HG03175 (cell line): Measurements from ENCODE around the gene ZNF496.
"Not testable (repeated sequence)": the region's sequence is repeated elsewhere in the genome, so short reads cannot be mapped to it uniquely, and the experiment has no call there.

ENCODE experiments used
- ATAC-seq: cut with Tn5 transposase; IDR thresholded peaks from one replicate; pipeline ENCODE4 v1.9.1; 2021; ENCODE audit warnings: mild to moderate bottlenecking, moderate library complexity; ENCODE audit not compliant: unreplicated experiment

ZNF496 gene

GRCh38 chr1:247360116-247360898, 28.6 kb upstream of the ZNF496 start:
- ATAC-seq = no peak

DNA sequence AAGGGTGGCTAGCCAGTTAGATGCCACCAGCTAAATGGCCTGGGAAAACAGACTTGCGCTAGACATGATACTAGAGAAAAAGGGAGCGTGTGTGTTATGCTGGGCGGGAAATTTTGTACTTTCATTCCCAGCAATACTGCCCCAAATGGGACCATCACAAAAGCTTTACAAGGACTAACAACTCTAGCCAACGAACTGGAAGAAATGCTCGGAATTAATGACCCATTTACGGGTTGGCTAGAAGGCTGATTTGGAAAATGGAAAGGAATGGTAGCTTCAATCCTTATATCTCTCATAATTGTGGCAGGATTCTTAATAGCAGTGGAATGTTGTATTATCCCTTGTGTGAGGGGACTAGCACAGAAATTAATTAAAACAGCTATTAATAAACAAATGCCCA, 27.9 kb upstream of the ZNF496 start:
- no peak for ATAC-seq

DNA sequence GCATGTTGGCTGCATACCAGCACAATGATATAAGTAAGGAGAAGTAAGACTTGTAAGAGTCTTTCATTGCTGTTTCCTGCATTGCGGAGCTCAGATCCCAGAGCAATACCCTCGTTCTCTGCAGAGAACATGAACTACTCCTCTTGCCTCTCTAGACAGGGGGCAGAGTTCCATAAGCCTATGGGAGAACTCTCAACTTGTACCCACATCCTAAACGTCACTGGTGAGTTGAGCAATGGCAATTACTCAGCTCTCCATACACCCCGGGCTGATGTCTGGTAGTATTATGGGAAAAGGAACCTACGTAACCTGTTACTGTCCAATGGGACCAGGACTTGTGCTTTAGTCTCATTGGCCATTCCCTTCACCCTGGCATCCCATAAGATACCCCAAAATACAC, 27.3 kb upstream of the ZNF496 start:
- no peak for ATAC-seq

DNA sequence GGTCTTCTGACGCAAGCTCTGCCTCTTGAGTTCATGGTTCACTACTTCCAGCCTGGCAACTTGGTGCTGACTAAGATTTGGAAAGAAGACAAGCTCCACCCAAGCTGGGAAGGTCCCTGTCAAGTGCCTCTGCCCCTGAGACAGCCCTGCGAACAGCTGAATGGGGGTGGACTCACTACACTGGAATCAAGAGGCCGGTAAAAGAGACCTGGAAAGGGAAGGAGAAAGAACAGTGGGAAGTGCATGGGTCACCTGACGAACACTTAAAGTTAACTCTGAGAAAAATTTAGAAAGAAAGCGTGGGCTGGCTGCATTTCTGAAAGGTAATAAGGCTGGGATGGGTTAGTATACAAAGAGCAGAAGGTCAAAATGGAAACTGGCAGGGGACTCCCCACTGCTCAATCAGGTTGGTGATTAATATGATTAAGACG, 26.1 kb upstream of the ZNF496 start:
- ATAC-seq = peak; percentile 87

DNA sequence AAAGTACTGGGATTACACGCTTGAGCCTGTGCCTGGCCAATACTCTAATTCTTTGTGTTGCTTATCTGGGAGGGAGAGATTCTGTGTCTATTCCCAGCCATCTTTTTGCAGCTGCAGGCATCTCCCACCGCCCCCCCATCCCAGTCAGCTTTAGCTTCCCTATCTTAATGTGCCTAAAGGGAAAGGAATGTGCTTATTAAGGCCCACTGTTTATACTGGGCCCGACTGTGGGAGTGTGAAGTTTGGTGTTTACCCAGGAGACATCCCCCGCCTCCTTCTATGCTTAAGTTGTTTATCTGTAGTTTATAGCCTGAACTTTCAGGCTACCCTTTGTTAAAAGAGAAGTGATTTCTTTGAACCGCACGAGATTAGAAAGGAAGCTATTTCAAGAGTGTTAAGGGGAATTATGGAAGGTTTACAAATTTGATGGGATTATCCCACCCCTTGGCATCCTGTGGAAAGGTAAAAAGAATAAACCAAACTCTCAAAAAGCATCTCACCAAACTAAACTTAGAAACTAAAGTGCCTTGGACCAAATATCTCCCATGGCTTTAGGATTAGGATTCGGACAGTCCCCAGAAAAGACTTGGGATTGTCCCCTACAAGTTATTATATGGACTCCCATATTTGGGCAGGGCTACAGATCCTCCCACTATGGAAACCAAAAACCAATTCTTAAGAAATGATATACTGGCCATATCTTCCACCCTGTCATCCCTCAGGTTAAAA, 25.5 kb upstream of the ZNF496 start:
- ATAC-seq = no peak

DNA sequence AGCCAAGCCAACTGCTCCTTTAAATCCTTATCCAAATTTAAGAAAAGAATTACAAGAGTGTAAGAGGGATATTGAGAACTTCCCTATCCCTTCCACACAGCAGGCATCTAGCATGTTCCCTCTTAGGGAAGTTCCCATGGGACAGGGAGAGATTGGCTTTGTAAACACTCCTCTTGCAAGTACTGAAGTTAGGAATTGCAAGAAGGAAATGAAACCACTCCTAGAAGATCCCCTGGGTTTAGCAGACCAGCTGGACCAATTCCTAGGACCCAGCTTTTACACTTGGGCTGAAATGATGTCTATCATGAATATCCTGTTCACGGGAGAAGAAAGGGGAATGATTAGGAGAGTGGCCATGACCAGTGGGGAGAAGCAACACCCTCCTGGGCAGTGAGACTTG, 23.5 kb upstream of the ZNF496 start:
- ATAC-seq = not testable (repeated sequence)

GRCh38 chr1:247352175-247352574, 20.5 kb upstream of the ZNF496 start:
- no peak for ATAC-seq

DNA sequence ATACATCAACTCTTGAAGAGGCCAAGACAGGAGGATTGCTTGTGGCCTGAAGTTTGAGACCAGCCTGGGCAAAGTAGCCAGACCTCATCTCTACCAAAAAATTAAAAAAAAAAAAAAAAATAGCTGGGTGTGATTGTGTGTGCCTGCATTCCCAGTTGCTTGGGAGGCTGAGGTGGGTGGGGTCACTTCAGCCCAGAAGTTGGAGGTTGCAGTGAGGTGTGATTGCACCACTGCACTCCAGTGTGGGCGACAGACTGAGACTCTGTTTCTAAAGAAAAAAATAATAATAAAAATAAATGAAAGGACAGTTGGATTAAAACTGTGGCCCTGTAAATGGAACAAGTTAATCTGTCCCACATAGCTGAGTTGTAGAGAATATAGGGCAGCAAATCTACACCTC, 18.9 kb upstream of the ZNF496 start:
- no peak for ATAC-seq

- no peak for ATAC-seq
Observed at GRCh38 chr1:247347477-247348222, 16.0 kb upstream of the ZNF496 start.

- no peak for ATAC-seq
Observed at GRCh38 chr1:247345881-247346280, 14.2 kb upstream of the ZNF496 start.

GRCh38 chr1:247343801-247344200, 12.1 kb upstream of the ZNF496 start:
- ATAC-seq = no peak

DNA sequence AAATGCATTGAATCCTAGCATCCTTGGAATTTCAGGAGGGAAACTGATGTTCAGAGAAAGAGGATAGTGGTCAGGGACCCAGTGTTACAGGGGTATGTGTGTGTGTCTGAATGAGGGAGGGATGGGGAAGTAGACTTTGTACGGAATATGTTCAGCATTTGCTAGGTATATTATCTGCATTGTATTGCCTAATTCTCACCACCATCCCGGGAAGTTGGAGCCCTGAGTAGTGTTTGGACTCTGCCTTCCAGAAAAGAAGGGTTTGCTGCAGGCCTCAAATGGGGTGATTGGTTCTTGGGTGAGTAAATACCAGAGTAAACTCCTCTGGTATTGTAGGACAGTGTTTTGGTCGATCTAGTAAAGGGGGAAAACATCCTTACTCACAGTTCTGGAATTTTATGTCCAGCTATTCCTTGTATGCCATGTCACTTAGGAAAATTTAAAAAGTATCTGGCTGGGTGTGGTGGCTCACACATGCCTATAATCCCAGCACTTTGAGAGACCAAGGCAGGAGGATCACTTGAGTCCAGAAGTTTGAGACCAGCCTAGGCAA, 7.1 kb upstream of the ZNF496 start:
- no peak for ATAC-seq

DNA sequence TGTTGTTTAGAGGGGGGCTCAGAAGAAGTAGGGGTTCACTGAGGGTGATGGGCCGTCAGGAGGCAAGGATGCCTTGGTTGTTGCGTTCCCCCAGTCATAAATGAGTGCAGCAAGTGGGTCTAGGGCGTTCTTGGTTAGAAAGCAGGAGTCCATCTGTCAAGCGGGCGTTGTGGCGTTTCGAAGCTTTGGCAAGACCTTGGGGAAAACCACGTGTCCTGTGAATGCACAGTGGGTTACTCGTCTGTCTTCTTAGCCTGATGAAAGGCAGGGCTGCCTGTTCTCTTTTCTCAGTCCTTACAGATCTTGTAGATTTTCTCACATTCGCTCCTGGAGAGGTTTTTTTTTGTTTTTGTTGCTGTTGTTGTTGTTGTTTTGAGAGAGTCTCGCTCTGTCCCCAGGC, 6.3 kb upstream of the ZNF496 start:
- no peak for ATAC-seq

GRCh38 chr1:247337250-247337746, 5.6 kb upstream of the ZNF496 start:
- ATAC-seq = no peak

GRCh38 chr1:247336390-247336789, 4.7 kb upstream of the ZNF496 start:
- ATAC-seq = no peak

DNA sequence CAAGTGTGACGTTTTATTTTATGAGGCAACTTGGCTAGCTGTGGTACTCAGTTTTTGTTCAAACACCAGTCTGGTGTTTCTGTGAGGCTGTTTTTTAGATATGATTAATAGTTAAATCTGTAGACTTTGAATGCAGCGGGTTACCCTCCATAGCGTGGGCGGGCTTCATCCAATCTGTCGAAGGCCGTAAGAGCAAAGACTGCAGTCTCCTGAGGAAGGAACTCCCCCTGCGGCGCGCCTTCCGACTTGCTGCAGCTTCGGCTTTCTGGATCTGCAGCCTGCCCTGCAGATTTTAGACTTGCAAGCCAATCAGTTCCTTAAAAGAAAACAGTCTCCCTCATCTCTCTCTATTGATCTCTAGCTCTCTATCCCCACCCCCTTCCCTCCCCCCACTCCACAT, 4.2 kb upstream of the ZNF496 start:
- ATAC-seq = no peak

- ATAC-seq = no peak
Observed at GRCh38 chr1:247334378-247335133, 2.9 kb upstream of the ZNF496 start.

DNA sequence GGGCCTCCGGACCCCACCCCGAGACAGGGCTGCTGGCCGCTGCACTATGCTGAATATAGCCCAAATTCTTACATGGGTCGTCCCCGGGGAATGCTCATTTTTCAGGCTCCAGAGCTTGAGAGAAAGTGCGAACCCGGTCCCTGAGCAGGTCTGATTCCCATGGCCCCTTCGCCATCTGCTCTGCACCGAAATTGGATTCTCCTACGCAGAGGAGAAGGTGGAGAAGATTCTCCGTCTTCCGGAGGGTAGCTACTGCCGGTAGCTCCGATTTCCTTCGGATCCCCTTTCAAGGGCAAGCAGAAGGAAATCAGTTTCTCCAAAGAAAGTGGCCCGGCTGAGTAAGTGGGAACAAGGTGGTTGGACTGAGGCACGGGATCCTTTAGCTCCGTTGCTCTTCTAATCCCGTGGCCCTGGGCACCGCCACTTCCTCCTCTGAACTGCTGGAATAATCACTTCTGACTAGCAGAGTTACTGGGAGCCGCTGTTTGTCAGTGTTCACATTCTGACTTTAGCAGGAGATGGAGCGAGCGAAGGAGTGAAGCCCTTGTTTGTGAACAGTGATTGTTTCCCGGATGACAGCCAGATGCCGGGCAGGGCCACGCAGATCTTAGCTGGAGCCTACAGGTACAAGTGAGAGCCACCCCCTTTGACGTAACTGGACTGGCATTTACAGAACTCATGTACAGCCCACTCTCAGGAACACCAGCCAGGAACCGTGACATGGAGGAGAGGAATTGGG, 1.1 kb upstream of the ZNF496 start:
- no peak for ATAC-seq

- ATAC-seq = peak; percentile 41
Observed at GRCh38 chr1:247332215-247332622, 552 bp upstream of the ZNF496 start.

DNA sequence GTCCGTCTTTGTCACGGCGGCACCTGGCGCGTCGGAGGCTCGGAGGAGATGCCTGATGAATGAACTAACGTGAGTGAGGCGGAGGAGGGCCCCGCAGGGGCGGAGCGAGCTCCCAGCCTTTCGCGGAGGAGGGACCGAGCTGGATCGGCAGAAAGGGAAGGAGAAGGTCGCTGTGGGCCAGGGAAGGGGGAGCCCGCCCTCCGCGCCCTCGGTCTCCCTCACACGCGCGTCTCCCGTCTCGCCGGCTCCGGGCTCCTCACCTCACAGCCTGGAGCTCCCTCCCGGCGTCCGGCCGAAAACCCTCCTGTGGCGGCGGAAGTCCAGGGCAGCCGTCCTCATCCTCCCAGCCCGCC, 519 bp downstream of the ZNF496 start:
- ATAC-seq = peak; percentile 55
